NT2/D1 (cell line): ENCODE measurements around the gene RPL23.

Source experiments
- SUZ12 ChIP-seq: IDR thresholded peaks from 2 replicates; pipeline ENCODE4 v1.6.1; 2011; ENCODE audit not compliant: insufficient read length, insufficient read depth; ENCODE audit errors: extremely low read depth
- ZNF274 ChIP-seq: IDR thresholded peaks from 2 replicates; pipeline ENCODE4 v1.6.1; 2011; ENCODE audit warnings: mild to moderate bottlenecking, low read depth, low read length

DNA sequence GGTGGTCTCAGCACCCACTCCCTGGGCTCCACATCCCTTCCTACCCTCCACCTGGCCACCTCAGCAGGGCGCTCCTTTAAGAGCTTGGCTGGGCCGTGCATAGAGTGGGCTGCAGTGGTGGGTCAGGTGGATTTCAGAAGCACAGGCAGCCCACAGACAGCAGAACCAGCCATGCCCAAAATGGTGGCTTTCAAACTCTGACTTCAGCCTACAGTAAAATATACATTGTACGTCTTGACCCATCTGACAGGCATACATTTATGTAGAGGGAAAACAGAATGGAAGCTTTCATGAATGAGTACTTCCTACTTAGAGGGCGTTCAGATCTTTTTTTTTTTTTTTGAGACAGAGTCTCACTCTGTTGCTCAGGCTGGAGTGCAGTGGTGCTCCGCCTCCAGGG lies 45.9 kb upstream of the RPL23 start:
- TF ChIP-seq ZNF274, result no peak
- no peak for TF ChIP-seq SUZ12
